Nephron progenitor cell (in vitro differentiated cells): ENCODE data around the gene MRPS6.

ENCODE experiments used
- DNase-seq: peaks from one replicate; pipeline ENCODE4 v3.0.0; 2021
- H3K27ac Mint-ChIP-seq: 2 replicates; pipeline ENCODE4 v1.8.0; 2021; ENCODE audit warnings: mild to moderate bottlenecking, moderate library complexity, mixed read lengths
- H3K27me3 Mint-ChIP-seq: 2 replicates; pipeline ENCODE4 v1.8.0; 2021; ENCODE audit warnings: mild to moderate bottlenecking, low read depth, mixed read lengths; ENCODE audit not compliant: poor library complexity
- H3K36me3 Mint-ChIP-seq: 2 replicates; pipeline ENCODE4 v1.8.0; 2021; ENCODE audit warnings: low read depth, mixed read lengths
- H3K4me1 Mint-ChIP-seq: 2 replicates; pipeline ENCODE4 v1.8.0; 2021; ENCODE audit warnings: mixed read lengths
- H3K4me3 Mint-ChIP-seq: 2 replicates; pipeline ENCODE4 v1.8.0; 2021; ENCODE audit warnings: mild to moderate bottlenecking, moderate library complexity, mixed read lengths
- H3K9me3 Mint-ChIP-seq: 2 replicates; pipeline ENCODE4 v1.8.0; 2021; ENCODE audit warnings: mild to moderate bottlenecking, moderate library complexity, mixed read lengths
- TF ChIP-seq, protein P1 (sequence below): fragments of 200-600 bp; sonication (generic); IDR thresholded peaks from 2 replicates; pipeline ENCODE4 v1.5.0; 2021; ENCODE audit warnings: antibody characterized with exemption

MRPS6 gene

DNA sequence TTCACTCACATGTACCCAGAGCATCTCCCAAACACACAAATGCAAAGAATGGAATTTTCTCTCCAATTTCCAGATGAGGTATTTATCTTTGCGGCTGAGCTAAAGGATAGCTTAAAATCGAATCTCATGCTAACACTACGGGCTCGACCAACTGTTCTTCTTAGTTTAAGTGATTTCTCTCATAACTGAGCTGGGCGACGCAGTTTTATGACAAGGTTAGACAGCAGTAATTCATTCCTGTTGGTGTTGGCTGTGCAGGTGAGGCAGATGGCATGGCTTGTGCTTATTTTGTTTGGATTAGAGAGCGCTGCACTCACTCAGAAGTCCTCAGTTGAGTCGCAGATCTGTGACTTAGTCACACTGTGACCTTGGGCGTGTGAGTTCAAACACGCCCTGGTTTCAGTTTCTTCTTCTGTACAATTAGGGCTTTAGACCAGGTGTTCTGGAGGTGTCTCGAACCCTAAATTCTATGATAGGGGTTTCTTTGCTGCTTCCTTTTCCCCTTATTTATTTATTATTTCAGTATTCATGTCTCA lies 41.5 kb upstream of the MRPS6 start:
- TF ChIP-seq, protein P1, sequence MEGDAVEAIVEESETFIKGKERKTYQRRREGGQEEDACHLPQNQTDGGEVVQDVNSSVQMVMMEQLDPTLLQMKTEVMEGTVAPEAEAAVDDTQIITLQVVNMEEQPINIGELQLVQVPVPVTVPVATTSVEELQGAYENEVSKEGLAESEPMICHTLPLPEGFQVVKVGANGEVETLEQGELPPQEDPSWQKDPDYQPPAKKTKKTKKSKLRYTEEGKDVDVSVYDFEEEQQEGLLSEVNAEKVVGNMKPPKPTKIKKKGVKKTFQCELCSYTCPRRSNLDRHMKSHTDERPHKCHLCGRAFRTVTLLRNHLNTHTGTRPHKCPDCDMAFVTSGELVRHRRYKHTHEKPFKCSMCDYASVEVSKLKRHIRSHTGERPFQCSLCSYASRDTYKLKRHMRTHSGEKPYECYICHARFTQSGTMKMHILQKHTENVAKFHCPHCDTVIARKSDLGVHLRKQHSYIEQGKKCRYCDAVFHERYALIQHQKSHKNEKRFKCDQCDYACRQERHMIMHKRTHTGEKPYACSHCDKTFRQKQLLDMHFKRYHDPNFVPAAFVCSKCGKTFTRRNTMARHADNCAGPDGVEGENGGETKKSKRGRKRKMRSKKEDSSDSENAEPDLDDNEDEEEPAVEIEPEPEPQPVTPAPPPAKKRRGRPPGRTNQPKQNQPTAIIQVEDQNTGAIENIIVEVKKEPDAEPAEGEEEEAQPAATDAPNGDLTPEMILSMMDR = no peak
- Mint-ChIP-seq H3K27ac (no peak overlapping the region), H3K4me1 (peaks cover 42% of the 10 kb centered on the region), H3K36me3 (peaks cover 4% of the 10 kb centered on the region), H3K4me3 (no peak overlapping the region), H3K27me3 (peaks cover 6% of the 10 kb centered on the region), H3K9me3 (peaks cover 32% of the 10 kb centered on the region)
- no peak for DNase-seq

DNA sequence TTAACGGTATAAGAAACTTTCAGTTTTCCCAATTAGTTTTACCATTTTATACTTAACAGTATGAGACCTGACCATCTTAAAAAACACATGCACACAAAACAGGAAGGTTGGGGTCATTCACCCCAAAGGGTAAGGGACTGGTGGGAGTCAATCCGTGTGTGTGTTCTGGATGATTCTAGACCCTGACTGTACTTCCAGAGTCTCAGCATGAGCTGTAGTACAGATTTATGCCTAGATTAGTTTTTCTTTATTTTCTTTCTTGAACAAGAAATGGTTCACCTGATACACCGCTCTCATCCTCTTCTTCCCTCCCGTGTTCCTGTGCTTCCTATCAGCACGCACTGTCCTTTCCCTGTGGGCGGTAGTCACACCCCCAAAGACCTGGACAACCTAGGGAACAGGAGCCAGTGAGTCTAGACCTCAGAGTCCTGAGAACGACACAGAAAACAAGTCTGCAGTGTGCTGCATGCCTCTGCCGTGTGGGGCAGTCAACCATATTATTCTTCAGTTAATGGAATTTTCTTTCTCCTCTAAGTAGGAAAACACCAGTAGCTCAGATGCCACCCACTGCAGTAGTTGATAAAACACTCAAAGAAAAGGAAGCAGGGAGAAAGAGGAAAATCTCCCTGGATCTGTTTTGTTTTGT lies 38.9 kb upstream of the MRPS6 start:
- H3K4me1 Mint-ChIP-seq = peaks cover 56% of the 10 kb centered on the region
- peaks cover 4% of the 10 kb centered on the region for H3K36me3 Mint-ChIP-seq
- peak overlapping the region; percentile 68 for H3K27ac Mint-ChIP-seq
- no peak for DNase-seq
- TF ChIP-seq, protein P1 = no peak
- peaks cover 12% of the 10 kb centered on the region for H3K9me3 Mint-ChIP-seq
- H3K4me3 Mint-ChIP-seq = no peak overlapping the region
- peaks cover 6% of the 10 kb centered on the region for H3K27me3 Mint-ChIP-seq

DNA sequence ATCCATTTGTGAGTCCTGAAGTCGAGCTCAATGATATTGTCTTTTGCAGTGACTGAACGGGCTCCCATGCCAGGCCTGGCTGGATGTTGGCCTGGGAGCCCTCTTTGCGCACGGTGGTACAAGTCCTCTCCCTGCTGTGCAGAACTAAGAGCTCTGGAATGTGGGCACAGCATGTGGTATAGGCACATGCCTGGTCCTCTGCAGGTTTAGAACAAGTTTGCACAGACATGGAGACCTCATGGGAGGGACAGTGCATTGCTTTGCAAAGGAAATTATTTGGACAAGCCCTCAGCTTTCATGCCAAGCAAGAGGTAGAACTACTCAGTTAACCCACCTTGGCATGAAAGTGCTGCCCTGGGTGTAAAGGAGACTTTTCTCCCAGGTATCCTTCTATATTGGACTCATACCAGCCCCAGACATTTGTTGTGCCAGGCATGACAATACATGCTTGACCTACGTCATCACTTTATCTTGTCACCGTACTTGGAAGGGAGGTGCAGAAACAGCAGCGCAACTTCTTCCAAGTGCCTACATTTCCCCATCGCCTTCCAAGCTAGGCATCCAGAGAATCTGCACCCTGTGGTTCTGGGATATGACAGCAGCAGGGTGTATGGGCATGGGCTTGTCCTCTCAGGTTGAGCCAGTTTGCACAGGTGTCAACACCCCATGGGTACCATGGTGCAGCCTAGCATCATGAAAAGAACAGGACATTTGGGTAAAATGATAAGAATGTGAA lies 37.6 kb upstream of the MRPS6 start:
- DNase-seq = no peak
- Mint-ChIP-seq H3K27me3 (peaks cover 6% of the 10 kb centered on the region), H3K9me3 (peaks cover 8% of the 10 kb centered on the region), H3K27ac (peak overlapping the region; percentile 38), H3K4me1 (peaks cover 51% of the 10 kb centered on the region), H3K36me3 (peaks cover 4% of the 10 kb centered on the region), H3K4me3 (no peak overlapping the region)
- TF ChIP-seq, protein P1 = no peak

DNA sequence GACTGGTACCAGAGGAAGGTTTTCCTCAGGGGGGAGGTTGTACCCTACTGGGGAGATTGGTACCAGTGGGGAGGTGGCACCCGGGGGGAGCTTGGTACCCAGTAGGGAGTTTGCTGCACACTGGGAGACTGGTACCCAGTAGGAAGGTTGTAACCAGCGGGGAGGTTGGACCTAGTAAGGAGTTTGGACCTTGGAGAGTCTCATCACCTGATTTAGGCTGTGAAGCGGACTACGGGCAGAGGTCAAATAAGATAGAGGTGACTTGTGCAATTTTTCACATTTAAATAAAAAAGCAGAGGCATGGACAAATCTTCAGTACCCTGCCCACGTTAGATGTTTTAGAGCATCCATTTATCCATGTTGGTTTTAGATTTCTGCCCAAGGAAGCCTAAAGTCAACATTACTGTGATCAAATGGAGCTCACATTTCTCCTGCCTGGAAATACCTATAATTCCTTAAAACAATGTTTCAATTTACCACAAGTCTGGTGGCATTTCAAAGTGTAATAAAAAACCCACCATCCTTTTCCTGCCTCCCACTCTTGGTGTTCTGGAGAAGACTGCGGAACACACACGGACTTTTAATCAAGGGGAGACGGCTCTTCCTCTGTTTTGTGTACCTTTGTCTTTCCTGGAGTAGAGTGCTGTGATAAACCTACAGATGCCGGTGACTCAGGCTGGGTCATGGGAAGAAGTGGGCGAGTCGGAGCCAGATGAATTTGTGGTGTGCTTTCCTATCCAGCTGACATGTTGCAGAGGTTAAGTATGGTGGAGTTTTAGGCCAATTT lies 36.2 kb upstream of the MRPS6 start:
- no peak for DNase-seq
- H3K27ac Mint-ChIP-seq = peak overlapping the region; percentile 83

DNA sequence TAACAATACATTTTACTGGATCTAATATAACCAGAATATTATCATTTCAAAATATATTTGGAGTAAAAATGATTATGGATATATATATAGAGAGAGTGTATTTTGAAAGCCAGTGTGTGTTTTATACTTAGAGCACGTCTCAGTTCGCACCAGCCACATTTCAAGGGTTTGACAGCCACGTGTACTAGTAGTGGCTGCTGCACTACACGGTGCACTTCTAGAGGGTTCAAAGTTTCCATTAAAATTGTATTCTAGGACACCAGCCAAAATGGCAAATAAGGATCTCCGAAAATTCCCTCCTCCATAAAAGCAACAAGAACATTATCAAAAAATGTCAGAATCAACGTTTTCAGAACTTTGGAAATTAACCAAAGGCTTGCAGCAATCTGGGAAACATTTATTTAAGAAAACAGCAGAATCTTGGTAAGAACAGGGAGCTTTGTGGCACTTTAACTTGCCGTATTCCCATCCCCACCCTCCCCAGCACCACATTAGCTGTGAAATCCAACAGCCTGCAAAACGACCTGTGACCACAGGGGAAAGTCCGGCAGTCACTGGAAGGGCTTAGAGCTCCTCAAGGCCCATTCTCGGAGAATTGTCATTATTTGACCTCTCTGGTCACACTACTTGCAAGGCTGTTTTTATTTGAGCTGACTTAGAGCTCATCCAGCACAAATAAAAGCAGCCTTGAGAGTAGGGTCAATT lies 33.5 kb upstream of the MRPS6 start:
- Mint-ChIP-seq H3K27ac (no peak overlapping the region), H3K4me3 (no peak overlapping the region), H3K36me3 (peaks cover 4% of the 10 kb centered on the region), H3K27me3 (peaks cover 2% of the 10 kb centered on the region), H3K9me3 (peaks cover 4% of the 10 kb centered on the region), H3K4me1 (peaks cover 38% of the 10 kb centered on the region)
- TF ChIP-seq, protein P1 = no peak
- DNase-seq = no peak

More for the DNA sequence above, 36.2 kb upstream of the MRPS6 start:
- TF ChIP-seq, protein P1 = no peak
- H3K4me1 Mint-ChIP-seq = peaks cover 46% of the 10 kb centered on the region
- H3K27me3 Mint-ChIP-seq = peaks cover 6% of the 10 kb centered on the region
- H3K36me3 Mint-ChIP-seq = peaks cover 4% of the 10 kb centered on the region
- peaks cover 4% of the 10 kb centered on the region for H3K9me3 Mint-ChIP-seq
- no peak overlapping the region for H3K4me3 Mint-ChIP-seq
